Stimulated activated effector memory CD8-positive, alpha-beta T cell treated with anti-CD3 and anti-CD28 coated beads, Interleukin-12 subunit alpha, Interleukin-12 subunit beta, amount 100 ng/mL, for 72 hours (primary cell): ENCODE data around the gene OR52E8.
A peak's percentile ranks its signal among the peaks of the same experiment; 100 is the strongest.

Source experiments
- ATAC-seq: fragments of 150-1000 bp; cut with Tn5 transposase; 2 replicates; pipeline ENCODE4 v1.10.0; 2021
- DNase-seq, 2 donors: peaks; one replicate each; pipeline ENCODE4 v3.0.0; 2021 to 2022; ENCODE audit warnings: low spot score in 2 of 2
- H3K27ac Mint-ChIP-seq: one replicate; pipeline ENCODE4 v1.8.0; 2022; ENCODE audit warnings: mild to moderate bottlenecking, mixed read lengths
- H3K36me3 Mint-ChIP-seq: one replicate; pipeline ENCODE4 v1.8.0; 2022; ENCODE audit warnings: mild to moderate bottlenecking, mixed read lengths
- H3K4me1 Mint-ChIP-seq: one replicate; pipeline ENCODE4 v1.8.0; 2022; ENCODE audit warnings: mixed read lengths
- H3K4me3 Mint-ChIP-seq: one replicate; pipeline ENCODE4 v1.8.0; 2022; ENCODE audit warnings: mild to moderate bottlenecking, mixed read lengths
- H3K9me3 Mint-ChIP-seq: one replicate; pipeline ENCODE4 v1.8.0; 2022; ENCODE audit warnings: mixed read lengths

Gene OR52E8

GRCh38 chr11:5831196-5831829, 26.2 kb downstream of the OR52E8 start:
- no peak overlapping the region for H3K4me3 Mint-ChIP-seq
- H3K27ac Mint-ChIP-seq = no peak overlapping the region
- DNase-seq = no peak
- H3K4me1 Mint-ChIP-seq = no peaks in the 10 kb centered on the region
- H3K9me3 Mint-ChIP-seq = no peaks in the 10 kb centered on the region
- ATAC-seq = peak; percentile 42
- no peaks in the 10 kb centered on the region for H3K36me3 Mint-ChIP-seq

GRCh38 chr11:5818245-5818886, 39.1 kb downstream of the OR52E8 start:
- ATAC-seq = no peak
- H3K4me3 Mint-ChIP-seq = peak overlapping the region; percentile 41
- DNase-seq = no peak
- no peaks in the 10 kb centered on the region for H3K36me3 Mint-ChIP-seq
- peaks cover 6% of the 10 kb centered on the region for H3K4me1 Mint-ChIP-seq
- peak overlapping the region; percentile 57 for H3K27ac Mint-ChIP-seq
- H3K9me3 Mint-ChIP-seq = no peaks in the 10 kb centered on the region

GRCh38 chr11:5815534-5815933, 42.0 kb downstream of the OR52E8 start:
- DNase-seq = no peak
- no peak for ATAC-seq
- no peaks in the 10 kb centered on the region for H3K9me3 Mint-ChIP-seq
- no peaks in the 10 kb centered on the region for H3K36me3 Mint-ChIP-seq
- no peak overlapping the region for H3K4me3 Mint-ChIP-seq
- peaks cover 6% of the 10 kb centered on the region for H3K4me1 Mint-ChIP-seq
- H3K27ac Mint-ChIP-seq = no peak overlapping the region

DNA sequence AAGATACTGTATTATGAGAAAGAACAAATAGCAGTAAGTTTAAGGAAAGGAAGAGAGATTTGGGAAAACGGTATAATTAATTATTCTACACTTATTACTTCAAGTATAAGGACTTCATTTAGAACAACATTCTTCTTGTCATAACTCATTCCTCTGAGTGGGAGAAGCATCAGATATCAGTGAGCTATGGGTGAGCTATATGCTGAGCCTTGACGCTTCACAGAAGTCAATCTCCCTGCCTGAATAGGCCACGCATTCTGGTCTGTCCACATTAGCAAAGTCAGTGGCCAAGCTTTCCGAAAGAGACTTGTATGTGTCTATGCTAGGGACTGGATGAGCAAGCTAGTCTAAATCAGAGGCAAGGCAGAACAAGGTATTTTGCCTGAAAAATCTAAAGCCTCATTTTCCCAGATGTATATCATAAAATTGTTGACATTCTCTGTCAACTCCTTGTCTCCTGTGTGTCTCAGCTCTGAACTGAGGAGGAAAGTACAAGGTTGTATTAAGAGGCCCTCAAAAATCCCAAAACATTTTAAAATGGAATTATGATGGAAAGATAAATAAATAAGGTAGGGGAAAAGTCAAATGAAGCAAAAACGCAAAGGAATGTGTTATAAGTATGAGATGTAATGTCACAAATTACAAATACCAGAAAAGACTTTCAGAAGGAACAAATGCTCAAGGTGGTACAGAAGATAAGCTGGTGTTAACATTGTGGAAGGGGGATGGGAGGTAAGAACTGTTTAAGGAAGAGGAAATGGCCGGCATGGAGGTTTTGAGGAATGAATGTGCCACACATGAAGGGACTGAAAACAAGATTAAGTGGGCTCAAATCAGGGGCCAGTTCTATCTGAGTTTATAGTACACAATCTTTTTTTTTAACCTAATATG, 47.3 kb downstream of the OR52E8 start:
- H3K4me1 Mint-ChIP-seq = peaks cover 15% of the 10 kb centered on the region
- no peaks in the 10 kb centered on the region for H3K9me3 Mint-ChIP-seq
- no peak for ATAC-seq
- H3K4me3 Mint-ChIP-seq = no peak overlapping the region
- no peak overlapping the region for H3K27ac Mint-ChIP-seq
- no peak for DNase-seq
- H3K36me3 Mint-ChIP-seq = no peaks in the 10 kb centered on the region

GRCh38 chr11:5809122-5809519, 48.4 kb downstream of the OR52E8 start:
- Mint-ChIP-seq H3K36me3 (no peaks in the 10 kb centered on the region), H3K4me1 (peaks cover 15% of the 10 kb centered on the region), H3K27ac (peak overlapping the region; percentile 80), H3K4me3 (peak overlapping the region; percentile 82), H3K9me3 (no peaks in the 10 kb centered on the region)
- DNase-seq (no peak), ATAC-seq (peak; percentile 38)

DNA sequence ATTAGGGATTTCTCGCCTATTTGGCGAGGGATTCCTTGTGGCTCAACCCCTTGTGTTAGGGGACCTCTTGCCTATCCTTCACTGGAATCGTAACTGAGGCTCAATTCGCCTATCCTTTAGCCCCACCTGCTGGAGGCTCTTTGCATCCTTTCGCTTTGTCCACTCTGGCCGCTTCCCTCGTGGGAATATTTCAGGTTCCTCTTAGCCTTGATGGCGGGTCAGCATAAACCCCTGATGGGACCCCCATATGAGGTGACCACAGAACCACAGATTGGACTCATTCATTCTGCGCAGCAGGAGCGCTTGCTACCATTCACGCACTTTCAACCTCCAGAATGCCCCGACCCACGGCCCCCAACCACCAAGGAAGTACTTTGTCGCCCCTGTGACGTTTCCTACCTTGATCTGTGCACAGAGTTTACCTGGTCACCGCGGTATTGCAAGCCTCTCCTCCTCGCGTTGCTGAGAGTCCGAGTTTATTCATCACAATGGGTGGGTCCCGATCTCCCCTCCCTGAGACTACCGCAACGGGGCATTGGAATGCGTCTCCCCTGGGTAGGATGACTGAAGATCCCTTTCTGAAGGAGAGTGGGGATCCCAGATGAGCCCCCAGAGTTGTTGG, 48.9 kb downstream of the OR52E8 start, which contains the start of gene OR52N2:
Gene OR52N2 (plus strand): TSS at position 425 of the 622 bp plus-strand sequence. CDS start 11,412 bp downstream, outside the sequence.
- ATAC-seq (peak; percentile 92), DNase-seq (peak; percentile 60 to 84)
- Mint-ChIP-seq H3K4me1 (peaks cover 15% of the 10 kb centered on the region), H3K4me3 (peak within 1 kb of the TSS; percentile 82), H3K27ac (peak within 1 kb of the TSS; percentile 80), H3K36me3 (no peaks in the 10 kb centered on the region), H3K9me3 (no peaks in the 10 kb centered on the region)

GRCh38 chr11:5807580-5807979, 49.9 kb downstream of the OR52E8 start:
- ATAC-seq = no peak
- H3K4me1 Mint-ChIP-seq = peaks cover 15% of the 10 kb centered on the region

More at GRCh38 chr11:5807580-5807979, 49.9 kb downstream of the OR52E8 start:
- Mint-ChIP-seq H3K36me3 (no peaks in the 10 kb centered on the region), H3K27ac (no peak overlapping the region), H3K4me3 (no peak overlapping the region), H3K9me3 (peaks cover 4% of the 10 kb centered on the region)
- no peak for DNase-seq
